Stimulated activated CD8-positive, alpha-beta memory T cell treated with anti-CD3 and anti-CD28 coated beads, Interleukin-15, amount 100 ng/mL, for 24 hours (primary cell): ENCODE results near the gene SLC38A10.

Experiments used
- DNase-seq: peaks from one replicate; pipeline ENCODE4 v3.0.0-alpha.2; 2020; ENCODE audit warnings: low read depth

SLC38A10 gene

GRCh38 chr17:81207610-81208581, 87.2 kb downstream of the SLC38A10 start:
- no peak for DNase-seq

GRCh38 chr17:81206657-81207056, 88.5 kb downstream of the SLC38A10 start:
- no peak for DNase-seq

- no peak for DNase-seq
These were observed 88.9 kb downstream of the SLC38A10 start for GRCh38 chr17:81206166-81206565.

- DNase-seq: no peak
These were observed 90.5 kb downstream of the SLC38A10 start for GRCh38 chr17:81204578-81204977.

GRCh38 chr17:81203136-81203535, 92.0 kb downstream of the SLC38A10 start:
- no peak for DNase-seq

- DNase-seq: no peak
These were observed 92.8 kb downstream of the SLC38A10 start for GRCh38 chr17:81202318-81202717.

GRCh38 chr17:81200695-81201580, 94.2 kb downstream of the SLC38A10 start:
- DNase-seq: no peak

GRCh38 chr17:81200201-81200600, 94.9 kb downstream of the SLC38A10 start:
- no peak for DNase-seq

GRCh38 chr17:81199482-81199830, 95.7 kb downstream of the SLC38A10 start:
- no peak for DNase-seq

- no peak for DNase-seq
These were observed 96.2 kb downstream of the SLC38A10 start for GRCh38 chr17:81198826-81199481.

- DNase-seq: no peak
These were observed 97.1 kb downstream of the SLC38A10 start for GRCh38 chr17:81197831-81198490.

GRCh38 chr17:81197409-81197795, 97.7 kb downstream of the SLC38A10 start:
- no peak for DNase-seq

- no peak for DNase-seq
These were observed 98.3 kb downstream of the SLC38A10 start for GRCh38 chr17:81196505-81197408.

- DNase-seq: no peak
These were observed 99.1 kb downstream of the SLC38A10 start for GRCh38 chr17:81195941-81196495.
